GM12872 (cell line): Measurements from ENCODE around the gene UBE2QL1.

ENCODE experiments used
- CTCF ChIP-seq: IDR thresholded peaks from 3 replicates; pipeline ENCODE4 v1.5.1; 2011; ENCODE audit warnings: low read depth, mild to moderate bottlenecking, low read length, moderate library complexity; ENCODE audit not compliant: insufficient read depth

UBE2QL1 gene

GRCh38 chr5:6407558-6408259 lies 41.0 kb upstream of the UBE2QL1 start:
- TF ChIP-seq CTCF, result no peak

GRCh38 chr5:6408260-6408596 lies 40.4 kb upstream of the UBE2QL1 start:
- TF ChIP-seq CTCF, result no peak

- no peak for TF ChIP-seq CTCF
These were observed 39.8 kb upstream of the UBE2QL1 start for GRCh38 chr5:6408627-6409446.

GRCh38 chr5:6410421-6410820 lies 38.2 kb upstream of the UBE2QL1 start:
- no peak for TF ChIP-seq CTCF

GRCh38 chr5:6411141-6411540 lies 37.5 kb upstream of the UBE2QL1 start:
- no peak for TF ChIP-seq CTCF

- no peak for TF ChIP-seq CTCF
These were observed 35.8 kb upstream of the UBE2QL1 start for GRCh38 chr5:6412811-6413210.

GRCh38 chr5:6417657-6418056 lies 31.0 kb upstream of the UBE2QL1 start:
- TF ChIP-seq CTCF, result no peak
